Heart left ventricle (tissue), 13 donors: ENCODE results near the gene LHX6.

ENCODE experiments used
- CTCF ChIP-seq, 12 donors: fragments of 200-600 bp; sonication (generic) in 4 of 12; IDR thresholded peaks; one replicate each; pipeline versions ENCODE4 v1.5.0 to v1.8.0; 2018 to 2022; ENCODE audit warnings: antibody characterized with exemption in 12 of 12, mild to moderate bottlenecking in 5 of 12
- POLR2A ChIP-seq, 2 donors: fragments of 450-650 bp; IDR thresholded peaks; one replicate each; pipeline ENCODE4 v1.6.1; 2017; ENCODE audit warnings: antibody characterized with exemption in 2 of 2, mild to moderate bottlenecking in 2 of 2, moderate library complexity in 2 of 2
- donor health status: ischemic (EF 13 %, LVEDD 7.1; RV severe dilation, severe dysfunction).
- donor health status: DM: no; HTN: yes; CAD: no.
- donor health status: DM: no; HTN: no; CAD: no.
- donor health status: ischemic (EF 25% LVEDD 6.9; RV normal size, moderate dysfunction).
- donor health status: ischemic (EF 25% LVEDD 5.7; RV mildly dilated, moderate dysfunction).
- donor health status: ischemic (EF 35%, LVEDD 5.7; RV mildly dilated, moderate dysfunction).
- donor health status: nonischemic (EF 11% LVEDD 7.7; RV severe dilation, severe dysfunction).
- donor health status: DM: yes; HTN: yes; CAD: no.
- donor health status: PGD.
- donor health status: ischemic (EF 29% LVEDD 5.4; RV normal size, mild dysfunction).
- donor health status: nonischemic (EF 23%, LVEDD 6.1; RV moderate dilation, normal function).

DNA sequence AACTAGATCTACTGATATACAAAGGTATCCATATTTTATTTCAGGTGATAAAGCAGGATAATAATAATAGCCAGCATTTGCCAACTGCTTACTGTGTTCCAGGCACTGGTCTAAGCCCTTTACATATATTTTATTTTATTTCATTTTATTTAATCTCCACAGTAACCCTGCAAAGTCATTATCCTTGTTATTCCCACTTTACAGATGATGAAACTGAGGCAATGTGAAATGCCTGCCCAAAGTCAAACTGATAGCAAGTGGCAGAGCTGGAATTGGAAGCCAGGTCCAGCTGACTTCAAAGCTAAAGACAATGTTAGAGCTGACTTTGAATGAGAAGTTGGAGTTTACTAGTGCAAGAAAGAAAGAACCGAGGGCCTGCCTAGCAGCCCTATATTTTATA, 44.2 kb downstream of the LHX6 start:
- no peak for TF ChIP-seq CTCF (IDR thresholded peaks at IDR 0.05)
- TF ChIP-seq POLR2A (IDR thresholded peaks at IDR 0.05) = no peak
